ENCODE results near the gene GALNT16.

DNA sequence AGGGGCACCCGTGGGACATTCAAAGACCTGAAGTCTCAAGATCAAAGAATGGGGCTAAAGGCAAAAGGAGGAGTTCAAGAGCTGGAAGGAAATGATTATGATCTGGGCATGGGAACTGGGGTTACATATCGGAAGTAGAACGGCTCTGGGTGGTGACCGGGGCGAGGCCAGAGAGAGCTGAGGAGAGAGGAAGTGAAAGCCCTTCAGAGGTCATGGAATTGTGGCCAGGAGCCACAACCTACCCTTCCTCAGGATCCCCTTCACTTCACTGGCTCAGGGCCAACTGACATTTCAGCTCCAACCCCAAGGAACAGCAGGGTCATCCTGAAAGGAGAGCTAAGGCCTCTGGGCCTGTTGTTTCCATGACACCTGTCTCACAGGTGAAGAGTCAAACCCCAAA, 57.8 kb downstream of the GALNT16 start:
- TF ChIP-seq, protein P1, sequence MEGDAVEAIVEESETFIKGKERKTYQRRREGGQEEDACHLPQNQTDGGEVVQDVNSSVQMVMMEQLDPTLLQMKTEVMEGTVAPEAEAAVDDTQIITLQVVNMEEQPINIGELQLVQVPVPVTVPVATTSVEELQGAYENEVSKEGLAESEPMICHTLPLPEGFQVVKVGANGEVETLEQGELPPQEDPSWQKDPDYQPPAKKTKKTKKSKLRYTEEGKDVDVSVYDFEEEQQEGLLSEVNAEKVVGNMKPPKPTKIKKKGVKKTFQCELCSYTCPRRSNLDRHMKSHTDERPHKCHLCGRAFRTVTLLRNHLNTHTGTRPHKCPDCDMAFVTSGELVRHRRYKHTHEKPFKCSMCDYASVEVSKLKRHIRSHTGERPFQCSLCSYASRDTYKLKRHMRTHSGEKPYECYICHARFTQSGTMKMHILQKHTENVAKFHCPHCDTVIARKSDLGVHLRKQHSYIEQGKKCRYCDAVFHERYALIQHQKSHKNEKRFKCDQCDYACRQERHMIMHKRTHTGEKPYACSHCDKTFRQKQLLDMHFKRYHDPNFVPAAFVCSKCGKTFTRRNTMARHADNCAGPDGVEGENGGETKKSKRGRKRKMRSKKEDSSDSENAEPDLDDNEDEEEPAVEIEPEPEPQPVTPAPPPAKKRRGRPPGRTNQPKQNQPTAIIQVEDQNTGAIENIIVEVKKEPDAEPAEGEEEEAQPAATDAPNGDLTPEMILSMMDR (IDR thresholded peaks at IDR 0.05), result no peak
- no peak for TF ChIP-seq POLR2A (IDR thresholded peaks at IDR 0.05)

All from suprapubic skin (tissue), 3 donors.